ENCODE results near the gene SUMO4. TPM values are rescaled to one million over a fixed set of nuclear protein-coding genes. Genes with fewer than 3 reads are reported as not detected.

SUMO4 gene
- total and polyA plus RNA-seq, 2 of the 8 experiments (the other 6 are each of a cell fraction or from before 2014, with no cell fraction given): 0.09 to 1.3 TPM

DNA sequence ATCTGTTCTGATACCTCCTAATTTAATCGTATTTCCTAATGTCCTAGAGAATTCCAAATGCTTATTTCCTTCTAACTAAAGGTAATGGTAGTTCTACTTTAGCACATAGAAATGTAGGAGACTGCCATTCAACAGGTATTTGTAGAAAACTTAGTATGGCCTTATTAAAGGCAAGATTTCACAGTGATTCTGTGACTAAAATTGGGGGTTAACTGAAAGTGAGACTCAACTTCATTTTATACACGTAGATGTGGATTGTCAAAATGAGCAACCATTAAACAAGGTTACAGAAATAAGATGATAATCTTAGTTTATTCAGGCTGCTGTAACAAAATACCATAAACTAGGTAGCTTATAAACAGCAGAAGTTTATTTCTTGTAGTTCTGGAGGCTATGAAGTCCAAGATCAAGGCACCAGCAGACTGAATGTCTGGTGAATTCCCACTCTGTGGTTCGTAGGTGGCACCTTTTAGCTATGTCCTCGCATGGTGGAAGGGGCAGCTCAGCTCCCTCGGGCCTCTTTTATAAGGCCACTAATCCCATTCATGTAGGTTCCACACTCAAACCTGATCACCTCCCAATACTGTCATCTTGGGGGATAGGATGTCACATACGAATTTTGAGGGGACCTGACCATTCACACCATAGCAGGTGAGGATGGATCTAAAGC is 43.8 kb upstream of the SUMO4 start:
- Histone ChIP-seq H3K36me3 (ENCODE audit: control insufficient read depth in 2 of 4, insufficient read depth in 4 of 4, low read length in 3 of 4) (no peaks in the 10 kb centered on the region), H2BK12ac (ENCODE audit: low read depth, low read length) (no peak overlapping the region), H3K4me3 (ENCODE audit: extremely low read depth in 1 of 4, insufficient read depth in 2 of 4, low read depth in 3 of 4, low read length in 4 of 4) (no peak overlapping the region), H3K27ac (ENCODE audit: low read depth, low read length) (no peak overlapping the region), H4K5ac (ENCODE audit: insufficient read length, low read depth, low read length) (no peak overlapping the region), H2BK120ac (replicated peaks; ENCODE audit: low read depth, low read length) (no peak overlapping the region), H3K9me3 (ENCODE audit: insufficient read depth in 2 of 2, low read depth in 1 of 2, low read length in 1 of 2) (no peaks in the 10 kb centered on the region), H3K79me1 (ENCODE audit: low read depth, low read length) (peaks cover 4% of the 10 kb centered on the region; the same call in 1 of the 2 replicates), H3K4ac (replicated peaks; ENCODE audit: insufficient read length, low read depth, low read length) (no peak overlapping the region), H3K79me2 (ENCODE audit: control insufficient read depth in 1 of 2, insufficient read depth in 2 of 2, low read length in 2 of 2) (peaks cover 2 to 97% of the 10 kb centered on the region in 2 experiments), H3K23ac (ENCODE audit: insufficient read length) (no peak overlapping the region), H2BK15ac (ENCODE audit: low read length) (no peak overlapping the region), H2BK20ac (ENCODE audit: low read length) (no peak overlapping the region), H4K8ac (ENCODE audit: extremely low read depth, insufficient read depth, low read length) (no peak overlapping the region), H3K27me3 (replicated peaks in 1 of 4; ENCODE audit: control insufficient read depth in 3 of 4, extremely low read depth in 1 of 4, insufficient read depth in 3 of 4, low read length in 3 of 4) (no peaks in the 10 kb centered on the region), H3K14ac (ENCODE audit: insufficient read length) (no peak overlapping the region), H3K23me2 (ENCODE audit: low read depth, low read length) (no peaks in the 10 kb centered on the region), H2BK5ac (ENCODE audit: low read depth, low read length) (no peak overlapping the region), H4K91ac (replicated peaks; ENCODE audit: insufficient read length, low read length) (no peak overlapping the region), H3K4me1 (replicated peaks in 1 of 4; ENCODE audit: control insufficient read depth in 3 of 4, insufficient read depth in 4 of 4, low read length in 3 of 4) (peaks cover 0 to 5% (median 2%) of the 10 kb centered on the region in 4 experiments; a peak in 5 of 7 replicates), H4K20me1 (replicated peaks in 1 of 2; ENCODE audit: control insufficient read depth in 1 of 2, insufficient read depth in 2 of 2, low read length in 2 of 2) (peaks cover 6 to 7% of the 10 kb centered on the region in 2 experiments), H3K56ac (replicated peaks; ENCODE audit: insufficient read length, low read depth, low read length) (no peak overlapping the region), H2AFZ (ENCODE audit: low read length) (no peak overlapping the region), H3K4me2 (ENCODE audit: insufficient read depth in 1 of 2, low read depth in 2 of 2, low read length in 2 of 2) (no peak overlapping the region), H3K9ac (replicated peaks in 1 of 4; ENCODE audit: extremely low read depth in 1 of 4, low read depth in 3 of 4, low read length in 3 of 4) (no peak overlapping the region; a peak in 1 of 7 replicates), H2AK5ac (ENCODE audit: low read depth, low read length) (no peak overlapping the region), H3K18ac (ENCODE audit: extremely low read depth, low read length) (no peak overlapping the region)
- TF ChIP-seq GTF2F1 (IDR thresholded peaks at IDR 0.05; ENCODE audit: borderline replicate concordance, low read depth, low read length) (no peak), SP1 (IDR thresholded peaks at IDR 0.05; ENCODE audit: low read depth, low read length) (no peak), EGR1 (IDR thresholded peaks at IDR 0.05; ENCODE audit: borderline replicate concordance, low read depth, low read length) (no peak), SIX5 (IDR thresholded peaks at IDR 0.05; ENCODE audit: low read depth, low read length) (no peak), BACH1 (IDR thresholded peaks at IDR 0.05; ENCODE audit: low read length) (no peak), SAP30 (IDR thresholded peaks at IDR 0.05; ENCODE audit: insufficient read depth, insufficient replicate concordance, low read length) (no peak), SP4 (IDR thresholded peaks at IDR 0.05; ENCODE audit: low read length) (no peak), FOSL1 (IDR thresholded peaks at IDR 0.05; ENCODE audit: insufficient read depth, low read depth, low read length) (no peak), TCF12 (IDR thresholded peaks at IDR 0.05; ENCODE audit: low read depth, low read length) (no peak)
- 89% methylated on average over 6 of the region's 6 CpGs; no CpG with 5 or more reads in 1 of the 2 experiments for WGBS, 2 experiments (ENCODE audit: extremely low coverage in 1 of 2, insufficient coverage in 1 of 2, insufficient read length in 1 of 2, insufficient replicate concordance in 2 of 2, low coverage in 1 of 2, low lambda C conversion rate in 2 of 2, missing lambda C conversion rate in 1 of 2)
- ChIA-PET POLR2A (ENCODE audit: partially characterized antibody) (no interaction called here), CTCF (ENCODE audit: partially characterized antibody) (no interaction called here)
- FAIRE-seq (no peak), DNase-seq (ENCODE audit: low read depth in 1 of 2, low spot score in 2 of 2) (no peak)

Measured in H1 (cell line).